GM12878 (cell line): Measurements from ENCODE around the gene THRB. TPM values are rescaled to one million over a fixed set of nuclear protein-coding genes. Genes with fewer than 3 reads are reported as not detected.

ENCODE experiments used
- ATAC-seq: fragments of 200-7000 bp; cut with Tn5 transposase; 3 replicates; pipeline ENCODE4 v1.9.1; 2020; ENCODE audit warnings: mild to moderate bottlenecking, moderate library complexity
- BruUV-seq: library from RNA; stranded (reverse); fragments of 400-500 nt; replicated peaks from 2 replicates; lab custom pipeline; 2021; lab: Mats Ljungman, UMichigan
- CTCF ChIA-PET: fragments of 300-600 bp; sonication (Branson Sonifier 250); formaldehyde crosslinking; extraction: SDS; loops from one replicate; lab custom pipeline; 2021; ENCODE audit warnings: inconsistent platforms; lab: Yijun Ruan, JAX
- POLR2A ChIA-PET: fragments of 350-600 bp; formaldehyde crosslinking; extraction: SDS; loops from one replicate; lab custom pipeline; 2021; ENCODE audit warnings: inconsistent platforms; lab: Charles Lee
- RAD21 ChIA-PET: fragments of 300-600 bp; sonication (Branson Sonifier 250); formaldehyde crosslinking; loops from one replicate; lab custom pipeline; 2023; ENCODE audit warnings: antibody characterized with exemption; ENCODE audit not compliant: unreplicated experiment; lab: Charles Lee
- SMC1A ChIA-PET: fragments of 300-600 bp; sonication (Branson Sonifier 250); formaldehyde crosslinking; loops from one replicate; lab custom pipeline; 2023; ENCODE audit not compliant: unreplicated experiment, uncharacterized antibody; lab: Charles Lee
- DNase-seq: peaks from one replicate; pipeline ENCODE4 v3.0.0-alpha.2; 2011; ENCODE audit warnings: low read depth, low spot score
- FAIRE-seq: peaks from 3 replicates; lab custom pipeline; 2011; peaks lifted over from hg19 to GRCh38; lab: Jason Lieb, UNC
- H2AFZ ChIP-seq: 2 replicates; pipeline ENCODE4 v1.6.0; 2011; ENCODE audit warnings: low read depth, low read length, control low read depth; ENCODE audit not compliant: control insufficient read depth
- H3K27ac ChIP-seq: 2 replicates; pipeline ENCODE4 v1.5.1; 2011; ENCODE audit warnings: control low read depth; ENCODE audit not compliant: control insufficient read depth, insufficient read depth
- H3K27me3 ChIP-seq, 2 experiments: replicated peaks in 1 of 2; 2 replicates each; pipeline versions ENCODE4 v1.6.0 to v1.6.1; 2011; ENCODE audit warnings: low read length in 1 of 2; ENCODE audit not compliant: control insufficient read depth in 2 of 2, insufficient read depth in 2 of 2
- H3K36me3 ChIP-seq, 2 experiments: 2 replicates each; pipeline ENCODE4 v1.5.1; 2011; ENCODE audit warnings: low read length in 1 of 2; ENCODE audit not compliant: control insufficient read depth in 2 of 2, insufficient read depth in 2 of 2
- H3K4me1 ChIP-seq: 2 replicates; pipeline ENCODE4 v1.6.1; 2011; ENCODE audit warnings: mild to moderate bottlenecking, low read length, moderate library complexity, mixed read lengths; ENCODE audit not compliant: control insufficient read depth, insufficient read depth
- H3K4me2 ChIP-seq: 2 replicates; pipeline ENCODE4 v1.6.0; 2011; ENCODE audit warnings: control low read depth; ENCODE audit not compliant: control insufficient read depth, insufficient read depth
- H3K4me3 ChIP-seq: fragments of 200-600 bp; sonication (generic); 2 replicates; pipeline ENCODE4 v1.5.1; 2016
- H3K79me2 ChIP-seq: 2 replicates; pipeline ENCODE4 v1.6.0; 2011; ENCODE audit warnings: low read length; ENCODE audit not compliant: control insufficient read depth, insufficient read depth
- H3K9ac ChIP-seq: 2 replicates; pipeline ENCODE4 v1.8.0; 2011; ENCODE audit warnings: low read length, control low read depth, mixed read lengths; ENCODE audit not compliant: control insufficient read depth, insufficient read depth
- H3K9me3 ChIP-seq: replicated peaks from 3 replicates; pipeline ENCODE4 v1.5.1; 2011; ENCODE audit warnings: mild to moderate bottlenecking, low read length; ENCODE audit not compliant: control insufficient read depth, insufficient read depth
- H4K20me1 ChIP-seq: 2 replicates; pipeline ENCODE4 v1.6.0; 2011; ENCODE audit not compliant: control insufficient read depth, insufficient read depth
- BCL3 ChIP-seq: IDR thresholded peaks from 2 replicates; pipeline ENCODE4 v1.6.1; 2011; ENCODE audit warnings: borderline replicate concordance, low read depth, mild to moderate bottlenecking, moderate library complexity, low read length; ENCODE audit not compliant: insufficient read depth, poor library complexity, severe bottlenecking
- CBX5 ChIP-seq: sonication (generic); IDR thresholded peaks from 2 replicates; pipeline ENCODE4 v1.6.1; 2016; ENCODE audit warnings: low read depth, moderate library complexity, mild to moderate bottlenecking, inconsistent platforms
- EED ChIP-seq: sonication (generic); IDR thresholded peaks from 2 replicates; pipeline ENCODE4 v1.6.1; 2016; ENCODE audit warnings: antibody characterized with exemption, low read depth
- EGR1 ChIP-seq, 2 experiments: IDR thresholded peaks; 1 replicate in 1 of 2; 2 replicates in 1 of 2; pipeline ENCODE4 v1.6.1; 2011 to 2012; ENCODE audit warnings: low read depth in 2 of 2, low read length in 2 of 2, borderline replicate concordance in 1 of 2, mild to moderate bottlenecking in 1 of 2, moderate library complexity in 1 of 2
- MTA2 ChIP-seq: fragments of 450-650 bp; IDR thresholded peaks from 2 replicates; pipeline ENCODE4 v1.6.1; 2016; ENCODE audit warnings: low read depth, mild to moderate bottlenecking, moderate library complexity
- SKIL ChIP-seq: fragments of 450-650 bp; IDR thresholded peaks from 2 replicates; pipeline ENCODE4 v1.6.1; 2017; ENCODE audit warnings: mild to moderate bottlenecking, low read depth, inconsistent platforms; ENCODE audit not compliant: poor library complexity, severe bottlenecking
- SMARCA5 ChIP-seq: fragments of 450-650 bp; IDR thresholded peaks from 2 replicates; pipeline ENCODE4 v1.6.1; 2017; ENCODE audit warnings: mild to moderate bottlenecking
- WGBS: methylation state at CpG from one replicate; pipeline ENCODE4 v1.1.6; 2016; ENCODE audit warnings: low lambda C conversion rate; ENCODE audit not compliant: insufficient replicate concordance, insufficient coverage; ENCODE audit errors: missing lambda C conversion rate; 5-methylcytosine and 5-hydroxymethylcytosine counted together
- in situ Hi-C: fragments of 300-500 bp; cut with MboI; formaldehyde crosslinking; loops from 9 replicates; pipeline ENCODE4 v1.14.3; 2018; ENCODE audit warnings: mixed read lengths
- intact Hi-C: fragments of 100-400 bp; cut with micrococcal nuclease; formaldehyde crosslinking; loops from one replicate; pipeline ENCODE4 v1.14.2; 2022; ENCODE audit not compliant: unreplicated experiment
- polyA plus RNA-seq, 11 experiments: library from polyadenylated mRNA; depleted of rRNA in 4 of 11; unstranded in 6 of 11; stranded (reverse) in 5 of 11; fragments of >200 nt; fragmentation: Nextera tagmentation in 4 of 11; fragmentation: Illumina TruSeq in 1 of 11; extraction: Ambion mirVana in 4 of 11; extraction: Trizol in 1 of 11; gene quantifications; 1 replicate in 1 of 11; 2 replicates in 10 of 11; pipeline versions ENCODE4 v1.2.1 to v1.2.3, GENCODE V29; 2011 to 2016; ENCODE audit warnings: inconsistent platforms in 2 of 11, missing spikeins in 2 of 11, low read depth in 1 of 11
- total RNA-seq, 4 experiments: library from RNA; depleted of rRNA in 3 of 4; stranded (reverse); fragments of >200 nt in 3 of 4; fragmentation: Illumina TruSeq in 1 of 4; extraction: Trizol in 1 of 4; gene quantifications; 2 replicates each; pipeline versions ENCODE4 v1.2.1 to v1.2.3, GENCODE V29; 2013 to 2021
- TF ChIP-seq, protein P1 (sequence below): fragments of 450-650 bp; formaldehyde crosslinking; IDR thresholded peaks from 2 replicates; pipeline ENCODE4 v1.4.0; 2022; ENCODE audit warnings: mild to moderate bottlenecking, moderate library complexity
- TF ChIP-seq, protein P2 (sequence below): IDR thresholded peaks from 2 replicates; pipeline ENCODE4 v1.6.1; 2011; ENCODE audit warnings: borderline replicate concordance, low read depth, mild to moderate bottlenecking, moderate library complexity, mixed read lengths, low read length; ENCODE audit not compliant: insufficient read depth; ENCODE audit errors: extremely low read length

Gene THRB
- total and polyA plus RNA-seq, 10 of the 15 experiments (the other 5 are each of a cell fraction or from before 2014, with no cell fraction given): 0.05 TPM; not detected in 9

GRCh38 chr3:24401090-24401810 is 93.4 kb downstream of the THRB start (continued):
- TF ChIP-seq SKIL (no peak), CBX5 (no peak), EGR1 (IDR thresholded peaks at IDR 0.05; ENCODE audit: borderline replicate concordance in 1 of 2, low read depth in 2 of 2, low read length in 2 of 2) (no peak), EED (no peak)
- TF ChIP-seq, protein P1, sequence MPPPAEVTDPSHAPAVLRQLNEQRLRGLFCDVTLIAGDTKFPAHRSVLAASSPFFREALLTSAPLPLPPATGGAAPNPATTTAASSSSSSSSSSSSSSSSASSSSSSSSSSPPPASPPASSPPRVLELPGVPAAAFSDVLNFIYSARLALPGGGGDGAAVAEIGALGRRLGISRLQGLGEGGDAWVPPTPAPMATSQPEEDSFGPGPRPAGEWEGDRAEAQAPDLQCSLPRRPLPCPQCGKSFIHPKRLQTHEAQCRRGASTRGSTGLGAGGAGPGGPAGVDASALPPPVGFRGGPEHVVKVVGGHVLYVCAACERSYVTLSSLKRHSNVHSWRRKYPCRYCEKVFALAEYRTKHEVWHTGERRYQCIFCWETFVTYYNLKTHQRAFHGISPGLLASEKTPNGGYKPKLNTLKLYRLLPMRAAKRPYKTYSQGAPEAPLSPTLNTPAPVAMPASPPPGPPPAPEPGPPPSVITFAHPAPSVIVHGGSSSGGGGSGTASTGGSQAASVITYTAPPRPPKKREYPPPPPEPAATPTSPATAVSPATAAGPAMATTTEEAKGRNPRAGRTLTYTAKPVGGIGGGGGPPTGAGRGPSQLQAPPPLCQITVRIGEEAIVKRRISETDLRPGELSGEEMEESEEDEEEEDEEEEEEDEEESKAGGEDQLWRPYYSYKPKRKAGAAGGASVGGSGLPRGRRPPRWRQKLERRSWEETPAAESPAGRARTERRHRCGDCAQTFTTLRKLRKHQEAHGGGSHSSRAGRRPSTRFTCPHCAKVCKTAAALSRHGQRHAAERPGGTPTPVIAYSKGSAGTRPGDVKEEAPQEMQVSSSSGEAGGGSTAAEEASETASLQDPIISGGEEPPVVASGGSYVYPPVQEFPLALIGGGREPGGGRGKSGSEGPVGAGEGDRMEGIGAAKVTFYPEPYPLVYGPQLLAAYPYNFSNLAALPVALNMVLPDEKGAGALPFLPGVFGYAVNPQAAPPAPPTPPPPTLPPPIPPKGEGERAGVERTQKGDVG (CRISPR knock-in tag): no peak

DNA sequence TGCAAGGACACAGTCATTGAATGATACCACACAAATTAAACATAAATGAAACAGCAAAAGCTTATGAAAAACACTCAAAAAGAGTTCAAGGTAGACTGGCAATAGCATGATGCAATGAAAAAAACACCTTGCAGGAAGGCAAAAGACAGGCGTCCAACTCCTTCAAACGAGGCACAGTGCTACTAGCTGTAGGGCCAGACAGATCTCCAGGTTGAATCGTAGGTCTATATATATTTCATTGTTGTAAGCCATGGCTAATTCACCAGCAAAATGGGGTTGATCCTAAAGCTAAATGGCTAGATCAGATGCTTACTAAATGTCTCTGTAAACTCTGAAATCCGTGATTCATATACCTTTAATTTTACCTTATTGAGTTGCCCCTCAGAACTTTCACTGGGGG is 94.2 kb downstream of the THRB start:
- TF ChIP-seq SMARCA5 (no peak), MTA2 (no peak), BCL3 (no peak)
- TF ChIP-seq, protein P2, sequence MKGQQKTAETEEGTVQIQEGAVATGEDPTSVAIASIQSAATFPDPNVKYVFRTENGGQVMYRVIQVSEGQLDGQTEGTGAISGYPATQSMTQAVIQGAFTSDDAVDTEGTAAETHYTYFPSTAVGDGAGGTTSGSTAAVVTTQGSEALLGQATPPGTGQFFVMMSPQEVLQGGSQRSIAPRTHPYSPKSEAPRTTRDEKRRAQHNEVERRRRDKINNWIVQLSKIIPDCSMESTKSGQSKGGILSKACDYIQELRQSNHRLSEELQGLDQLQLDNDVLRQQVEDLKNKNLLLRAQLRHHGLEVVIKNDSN: no peak
- ATAC-seq: no peak
- no peaks in the 10 kb centered on the region for H3K27me3 ChIP-seq
- no peak overlapping the region for H2AFZ ChIP-seq
- no peaks in the 10 kb centered on the region for H3K4me1 ChIP-seq
- H4K20me1 ChIP-seq: no peaks in the 10 kb centered on the region
- H3K4me3 ChIP-seq: no peak overlapping the region
- CTCF ChIA-PET: no interaction called here
- H3K79me2 ChIP-seq: no peaks in the 10 kb centered on the region
- intact Hi-C loops (no loop called here), in situ Hi-C loops (no loop called here)
- WGBS: 3% methylated on average over 4 of the region's 4 CpGs
- FAIRE-seq: no peak
- H3K9me3 ChIP-seq: no peaks in the 10 kb centered on the region
- SMC1A ChIA-PET: interaction anchor here (1.4 kb wide), 1 partner anchor 10 kb away, joined by 3 read pairs; no protein-coding TSS in a partner anchor
- RAD21 ChIA-PET: no interaction called here
- no peak for DNase-seq
- H3K36me3 ChIP-seq: no peaks in the 10 kb centered on the region
- no peak overlapping the region for H3K9ac ChIP-seq
- H3K4me2 ChIP-seq: no peak overlapping the region
- no TSS peak for BruUV-seq
- H3K27ac ChIP-seq: no peak overlapping the region
- POLR2A ChIA-PET: no interaction called here
